NT2/D1 (cell line): Measurements from ENCODE around the gene CNOT8.
"Not testable (repeated sequence)": the region's sequence is repeated elsewhere in the genome, so short reads cannot be mapped to it uniquely, and the experiment has no call there.

Experiments used
- DNase-seq: peaks from one replicate; pipeline ENCODE4 v3.0.0-alpha.2; 2011; ENCODE audit warnings: low read depth, low spot score
- H3K27me3 ChIP-seq: 2 replicates; pipeline ENCODE4 v1.6.0; 2011; ENCODE audit warnings: mild to moderate bottlenecking; ENCODE audit not compliant: insufficient read length, insufficient read depth
- H3K36me3 ChIP-seq: 2 replicates; pipeline ENCODE4 v1.6.1; 2011; ENCODE audit warnings: mild to moderate bottlenecking, low read length, mixed read lengths; ENCODE audit not compliant: insufficient read depth, insufficient read length
- H3K4me1 ChIP-seq: 2 replicates; pipeline ENCODE4 v1.5.1; 2011; ENCODE audit not compliant: insufficient read depth, insufficient read length
- H3K4me3 ChIP-seq: 2 replicates; pipeline ENCODE4 v1.5.1; 2011; ENCODE audit warnings: low read depth; ENCODE audit not compliant: insufficient read length
- H3K9ac ChIP-seq: 2 replicates; pipeline ENCODE4 v1.6.0; 2011; ENCODE audit warnings: low read depth; ENCODE audit not compliant: insufficient read length
- H3K9me3 ChIP-seq: 2 replicates; pipeline ENCODE4 v1.5.1; 2011; ENCODE audit warnings: mild to moderate bottlenecking, low read length; ENCODE audit not compliant: insufficient read depth
- SUZ12 ChIP-seq: IDR thresholded peaks from 2 replicates; pipeline ENCODE4 v1.6.1; 2011; ENCODE audit not compliant: insufficient read length, insufficient read depth; ENCODE audit errors: extremely low read depth
- YY1 ChIP-seq: IDR thresholded peaks from 2 replicates; pipeline ENCODE4 v1.6.1; 2011; ENCODE audit not compliant: insufficient read length, insufficient read depth
- ZNF274 ChIP-seq: IDR thresholded peaks from 2 replicates; pipeline ENCODE4 v1.6.1; 2011; ENCODE audit warnings: mild to moderate bottlenecking, low read depth, low read length

CNOT8 gene

DNA sequence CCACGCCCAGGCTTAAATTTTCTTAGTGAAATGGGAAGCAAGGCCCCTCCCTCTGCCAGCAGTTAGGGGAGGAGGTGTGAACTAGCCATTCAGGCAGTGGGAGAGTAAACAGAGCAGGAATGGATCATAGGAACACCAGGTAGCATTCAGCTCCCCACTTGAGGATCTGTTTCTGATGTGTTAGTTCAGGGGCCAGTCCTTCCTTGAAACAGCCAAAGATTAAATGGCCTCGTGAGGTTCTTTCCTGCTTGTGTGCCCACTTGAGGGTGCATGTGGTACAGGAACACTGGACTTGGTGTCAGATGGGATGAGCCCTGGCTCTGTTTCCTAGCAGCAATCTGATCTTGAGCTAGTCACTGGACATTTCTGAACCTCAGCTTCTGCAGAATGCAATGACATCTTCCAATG is 29.2 kb upstream of the CNOT8 start:
- TF ChIP-seq ZNF274 (no peak), YY1 (no peak), SUZ12 (no peak)
- no peak overlapping the region for H3K9ac ChIP-seq
- H3K4me3 ChIP-seq: no peak overlapping the region
- no peaks in the 10 kb centered on the region for H3K27me3 ChIP-seq
- peaks cover 24% of the 10 kb centered on the region for H3K36me3 ChIP-seq
- no peak for DNase-seq
- no peaks in the 10 kb centered on the region for H3K4me1 ChIP-seq
- H3K9me3 ChIP-seq: no peaks in the 10 kb centered on the region

DNA sequence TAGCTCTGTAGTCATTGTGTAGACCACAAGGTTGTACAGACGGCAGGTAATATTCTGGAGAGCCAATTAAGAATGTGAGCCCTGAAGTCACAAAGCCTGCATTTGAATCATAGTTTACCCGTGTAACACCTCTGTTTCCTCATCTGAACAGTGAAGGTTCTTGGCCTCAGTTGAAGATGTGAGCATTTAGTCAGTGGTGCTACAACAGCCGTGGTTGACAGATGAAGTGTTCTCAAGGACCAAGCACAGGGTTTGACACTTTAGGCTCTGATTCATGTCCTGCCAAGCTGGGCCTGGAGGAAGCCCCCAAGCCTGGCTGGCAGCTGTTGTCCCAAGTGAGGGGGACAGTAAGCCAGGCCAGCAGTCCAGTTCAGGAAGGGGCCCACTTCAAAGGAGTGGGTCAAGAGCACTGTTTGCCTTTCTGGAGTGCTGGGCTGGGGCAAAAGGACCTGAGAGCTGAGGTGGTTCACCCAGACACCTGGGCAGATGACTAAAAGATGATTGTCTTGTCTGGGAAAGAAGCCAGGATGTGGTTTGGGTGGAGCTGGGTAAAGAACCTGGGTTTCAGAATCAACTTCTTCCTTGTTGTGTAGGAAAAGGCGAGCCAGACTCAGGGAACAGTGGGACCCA is 28.7 kb upstream of the CNOT8 start:
- TF ChIP-seq SUZ12 (no peak), YY1 (no peak), ZNF274 (no peak)
- H3K36me3 ChIP-seq: peaks cover 21% of the 10 kb centered on the region

DNA sequence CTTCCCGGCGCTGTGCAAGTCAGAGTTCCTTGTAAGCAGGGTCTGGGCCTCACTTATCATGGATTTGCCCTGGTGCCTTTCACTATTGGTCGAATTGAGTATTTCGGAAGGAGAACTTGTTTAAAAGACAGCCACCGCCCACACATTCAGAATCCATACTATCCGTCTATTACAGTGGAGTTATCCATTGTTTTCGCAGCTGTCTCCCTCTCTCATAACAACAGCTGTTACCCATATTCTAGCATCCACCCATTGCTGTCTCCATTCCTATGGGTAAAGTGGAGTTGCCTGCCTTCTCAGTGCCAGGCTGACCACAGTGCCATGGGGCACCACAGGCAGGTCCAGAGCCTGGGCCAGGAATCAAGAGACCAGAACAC is 28.2 kb upstream of the CNOT8 start:
- DNase-seq: no peak
- H3K4me1 ChIP-seq: no peaks in the 10 kb centered on the region
- no peak overlapping the region for H3K4me3 ChIP-seq
- no peaks in the 10 kb centered on the region for H3K9me3 ChIP-seq
- no peak for TF ChIP-seq ZNF274
- TF ChIP-seq SUZ12: no peak
- TF ChIP-seq YY1: no peak
- no peaks in the 10 kb centered on the region for H3K27me3 ChIP-seq
- no peak overlapping the region for H3K9ac ChIP-seq
- H3K36me3 ChIP-seq: peaks cover 21% of the 10 kb centered on the region

More for the DNA sequence above, 28.7 kb upstream of the CNOT8 start:
- Histone ChIP-seq H3K9me3 (no peaks in the 10 kb centered on the region), H3K9ac (no peak overlapping the region), H3K4me3 (no peak overlapping the region), H3K4me1 (no peaks in the 10 kb centered on the region), H3K27me3 (no peaks in the 10 kb centered on the region)
- no peak for DNase-seq

DNA sequence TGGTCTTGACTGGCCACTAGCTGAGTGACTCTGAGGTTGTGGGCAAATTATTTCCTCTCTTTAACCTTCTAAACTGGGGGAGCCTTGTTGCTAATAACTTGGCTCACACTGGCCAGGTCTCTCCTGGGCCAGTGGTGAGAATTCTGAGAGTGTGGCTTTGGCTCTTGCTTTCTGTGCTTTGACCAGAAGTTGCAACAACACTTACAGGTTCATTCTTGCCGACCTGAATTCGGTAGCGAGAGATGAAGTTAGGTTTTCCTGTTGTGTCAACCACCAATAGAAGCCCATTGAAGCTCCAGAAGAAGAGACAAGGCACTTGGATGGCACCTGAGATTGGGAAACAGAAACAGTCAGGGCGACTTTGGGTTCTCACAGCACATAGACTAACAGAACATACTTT is 27.8 kb upstream of the CNOT8 start:
- H3K9me3 ChIP-seq: no peaks in the 10 kb centered on the region
- no peaks in the 10 kb centered on the region for H3K4me1 ChIP-seq
- H3K36me3 ChIP-seq: peaks cover 21% of the 10 kb centered on the region
- H3K27me3 ChIP-seq: no peaks in the 10 kb centered on the region
- H3K4me3 ChIP-seq: no peak overlapping the region
- no peak overlapping the region for H3K9ac ChIP-seq
- TF ChIP-seq ZNF274 (no peak), YY1 (no peak), SUZ12 (no peak)
- no peak for DNase-seq

DNA sequence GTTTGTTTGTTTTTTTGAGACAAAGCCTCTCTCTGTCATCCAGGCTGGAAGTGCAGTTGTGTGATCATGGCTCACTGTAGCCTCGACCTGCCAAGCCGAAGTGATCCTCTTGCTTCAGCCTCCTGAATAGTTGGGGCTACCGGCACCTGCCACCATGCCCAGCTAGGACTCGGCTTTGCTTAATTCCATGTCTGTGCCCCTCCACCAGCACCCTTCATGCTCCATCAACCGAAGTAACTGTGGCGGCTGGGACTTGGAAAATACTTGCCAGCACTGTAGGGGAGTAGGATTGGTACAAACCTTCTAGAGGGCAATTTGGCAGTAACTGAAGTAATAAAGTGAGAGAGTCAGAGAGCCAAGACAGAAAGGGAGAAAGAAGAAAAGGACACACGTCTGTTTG is 27.0 kb upstream of the CNOT8 start:
- Histone ChIP-seq H3K36me3 (peaks cover 23% of the 10 kb centered on the region), H3K9me3 (no peaks in the 10 kb centered on the region), H3K4me3 (no peak overlapping the region), H3K27me3 (no peaks in the 10 kb centered on the region), H3K9ac (no peak overlapping the region), H3K4me1 (no peaks in the 10 kb centered on the region)
- TF ChIP-seq SUZ12: no peak
- TF ChIP-seq YY1: no peak
- no peak for TF ChIP-seq ZNF274
- no peak for DNase-seq

DNA sequence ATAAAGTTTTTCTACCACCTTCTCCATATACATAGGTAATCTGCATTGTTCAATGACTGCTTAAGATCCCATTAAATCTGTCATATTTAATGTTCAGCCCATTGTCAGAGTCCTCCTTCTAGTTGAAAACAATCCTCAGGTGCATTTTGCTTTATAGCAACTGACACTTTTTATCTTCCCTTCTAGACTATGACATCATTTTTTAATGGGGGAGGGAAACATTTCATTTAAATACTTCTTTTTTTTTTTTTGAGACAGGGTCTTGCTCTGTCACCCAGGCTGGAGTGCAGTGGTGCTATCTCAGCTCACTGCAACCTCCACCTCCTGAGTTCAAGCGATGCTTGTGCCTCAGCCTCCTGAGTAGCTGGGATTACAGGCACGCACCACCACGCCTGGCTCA is 25.6 kb upstream of the CNOT8 start:
- not testable (repeated sequence) for H3K4me1 ChIP-seq, H3K9me3 ChIP-seq, H3K27me3 ChIP-seq, DNase-seq, H3K4me3 ChIP-seq, H3K9ac ChIP-seq
- peaks cover 23% of the 10 kb centered on the region for H3K36me3 ChIP-seq

DNA sequence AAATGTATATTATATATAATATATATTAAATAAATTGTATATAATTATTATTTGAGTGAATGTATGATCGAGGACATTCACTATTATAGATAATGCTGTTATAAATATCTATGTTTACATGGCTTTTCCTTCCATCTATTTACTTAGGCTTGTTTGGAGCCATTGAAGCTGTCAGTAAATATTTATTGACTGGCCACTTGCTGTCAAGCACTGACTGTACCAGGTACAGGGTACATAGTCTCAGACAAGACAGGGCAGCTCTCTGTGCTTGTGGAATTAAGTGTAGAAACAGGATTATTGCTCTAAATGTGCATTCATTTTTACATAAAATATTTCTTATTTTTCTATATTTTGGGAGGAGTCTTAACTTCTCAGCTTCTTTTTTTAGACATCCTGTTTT is 24.4 kb upstream of the CNOT8 start:
- no peaks in the 10 kb centered on the region for H3K27me3 ChIP-seq
- H3K4me1 ChIP-seq: no peaks in the 10 kb centered on the region
- H3K9me3 ChIP-seq: no peaks in the 10 kb centered on the region
- H3K9ac ChIP-seq: no peak overlapping the region
- no peak overlapping the region for H3K4me3 ChIP-seq
- DNase-seq: no peak
- peaks cover 20% of the 10 kb centered on the region for H3K36me3 ChIP-seq
- TF ChIP-seq SUZ12 (no peak), YY1 (no peak), ZNF274 (no peak)

DNA sequence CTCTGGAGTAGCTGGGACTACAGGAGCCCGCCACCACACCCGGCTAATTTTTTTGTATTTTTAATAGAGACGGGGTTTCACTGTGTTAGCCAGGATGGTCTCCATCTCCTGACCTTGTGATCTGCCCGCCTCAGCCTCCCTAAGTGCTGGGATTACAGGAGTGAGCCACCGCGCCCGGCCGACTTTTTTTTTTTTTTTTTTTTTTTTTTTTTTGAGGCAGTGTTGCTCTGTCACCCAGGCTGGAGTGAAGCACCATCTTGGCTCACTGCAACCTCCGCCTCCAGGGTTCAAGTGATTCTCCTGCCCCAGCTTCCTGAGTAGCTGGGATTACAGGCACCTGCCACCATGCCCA is 22.8 kb upstream of the CNOT8 start:
- H3K9ac ChIP-seq, DNase-seq, H3K4me1 ChIP-seq: not testable (repeated sequence)

More for the DNA sequence above, 22.8 kb upstream of the CNOT8 start:
- not testable (repeated sequence) for H3K4me3 ChIP-seq, H3K9me3 ChIP-seq, H3K27me3 ChIP-seq
- H3K36me3 ChIP-seq: peaks cover 11% of the 10 kb centered on the region
